Parathyroid adenoma (tissue), 2 donors: ENCODE data around the gene LAMA3.

ENCODE experiments used
- H2AFZ ChIP-seq: fragments of 300-600 bp; sonication (generic); one replicate; pipeline ENCODE4 v1.7.0; 2017; ENCODE audit warnings: antibody characterized with exemption, mild to moderate bottlenecking
- H3K27ac ChIP-seq: fragments of 300-600 bp; sonication (generic); one replicate; pipeline ENCODE4 v1.7.0; 2017
- H3K27me3 ChIP-seq: fragments of 300-600 bp; sonication (generic); one replicate; pipeline ENCODE4 v1.7.0; 2017; ENCODE audit warnings: low read length; ENCODE audit not compliant: control insufficient read depth, insufficient read depth
- H3K36me3 ChIP-seq: fragments of 300-600 bp; sonication (generic); one replicate; pipeline ENCODE4 v1.7.0; 2017; ENCODE audit warnings: low read length; ENCODE audit not compliant: control insufficient read depth, insufficient read depth
- H3K4me1 ChIP-seq: fragments of 300-600 bp; sonication (generic); one replicate; pipeline ENCODE4 v1.7.0; 2017; ENCODE audit warnings: control low read depth
- H3K4me2 ChIP-seq: fragments of 300-600 bp; sonication (generic); one replicate; pipeline ENCODE4 v1.7.0; 2017; ENCODE audit warnings: low read length
- H3K4me3 ChIP-seq: fragments of 300-600 bp; sonication (generic); one replicate; pipeline ENCODE4 v1.7.0; 2017; ENCODE audit warnings: low read depth, low read length
- H3K79me2 ChIP-seq: fragments of 300-600 bp; sonication (generic); one replicate; pipeline ENCODE4 v1.7.0; 2017; ENCODE audit warnings: control low read depth
- H3K9ac ChIP-seq: fragments of 300-600 bp; sonication (generic); one replicate; pipeline ENCODE4 v1.7.0; 2017; ENCODE audit warnings: mild to moderate bottlenecking
- H3K9me3 ChIP-seq: fragments of 300-600 bp; sonication (generic); one replicate; pipeline ENCODE4 v1.7.0; 2017; ENCODE audit warnings: low read length; ENCODE audit not compliant: control insufficient read depth
- CTCF ChIP-seq: fragments of 300-600 bp; sonication (generic); IDR thresholded peaks from one replicate; pipeline ENCODE4 v1.7.0; 2017; ENCODE audit warnings: antibody characterized with exemption, mild to moderate bottlenecking
- donor health status: primary hyperparathyroidism.

Gene LAMA3

GRCh38 chr18:23825496-23825895 is 136.2 kb downstream of the LAMA3 start:
- Histone ChIP-seq H3K79me2 (no peaks in the 10 kb centered on the region), H3K4me1 (no peaks in the 10 kb centered on the region), H3K4me2 (no peak overlapping the region), H2AFZ (no peak overlapping the region), H3K27me3 (no peaks in the 10 kb centered on the region), H3K27ac (no peak overlapping the region), H3K9ac (no peak overlapping the region), H3K36me3 (no peaks in the 10 kb centered on the region), H3K9me3 (no peaks in the 10 kb centered on the region), H3K4me3 (no peak overlapping the region)
- no peak for TF ChIP-seq CTCF

- Histone ChIP-seq H3K27ac (no peak overlapping the region), H3K79me2 (no peaks in the 10 kb centered on the region), H3K36me3 (no peaks in the 10 kb centered on the region), H3K4me2 (no peak overlapping the region), H2AFZ (no peak overlapping the region), H3K27me3 (no peaks in the 10 kb centered on the region), H3K4me3 (no peak overlapping the region), H3K9ac (no peak overlapping the region), H3K4me1 (no peaks in the 10 kb centered on the region), H3K9me3 (no peaks in the 10 kb centered on the region)
- TF ChIP-seq CTCF, result no peak
These were observed 136.7 kb downstream of the LAMA3 start for GRCh38 chr18:23825978-23826405.

GRCh38 chr18:23826850-23827620 is 137.8 kb downstream of the LAMA3 start:
- H3K79me2 ChIP-seq, result no peaks in the 10 kb centered on the region
- H3K4me1 ChIP-seq, result no peaks in the 10 kb centered on the region
- no peak overlapping the region for H2AFZ ChIP-seq
- H3K27ac ChIP-seq, result no peak overlapping the region
- H3K9me3 ChIP-seq, result no peaks in the 10 kb centered on the region
- TF ChIP-seq CTCF, result no peak
- no peak overlapping the region for H3K9ac ChIP-seq
- H3K4me2 ChIP-seq, result no peak overlapping the region
- no peaks in the 10 kb centered on the region for H3K27me3 ChIP-seq
- H3K4me3 ChIP-seq, result no peak overlapping the region
- no peaks in the 10 kb centered on the region for H3K36me3 ChIP-seq

GRCh38 chr18:23827681-23828080 is 138.4 kb downstream of the LAMA3 start:
- H3K4me3 ChIP-seq, result no peak overlapping the region

More at GRCh38 chr18:23827681-23828080, 138.4 kb downstream of the LAMA3 start:
- Histone ChIP-seq H3K27ac (no peak overlapping the region), H3K36me3 (no peaks in the 10 kb centered on the region), H2AFZ (no peak overlapping the region), H3K79me2 (no peaks in the 10 kb centered on the region), H3K4me2 (no peak overlapping the region), H3K4me1 (no peaks in the 10 kb centered on the region), H3K9ac (no peak overlapping the region), H3K9me3 (no peaks in the 10 kb centered on the region), H3K27me3 (no peaks in the 10 kb centered on the region)
- TF ChIP-seq CTCF, result no peak
